Pons (tissue), 1 donor: ENCODE data around the gene FOXQ1.
"Not testable (repeated sequence)": the region's sequence is repeated elsewhere in the genome, so short reads cannot be mapped to it uniquely, and the experiment has no call there.

Source experiments
- DNase-seq: peaks from one replicate; pipeline ENCODE4 v3.0.0-alpha.2; 2016; ENCODE audit warnings: low spot score

The FOXQ1 gene

DNA sequence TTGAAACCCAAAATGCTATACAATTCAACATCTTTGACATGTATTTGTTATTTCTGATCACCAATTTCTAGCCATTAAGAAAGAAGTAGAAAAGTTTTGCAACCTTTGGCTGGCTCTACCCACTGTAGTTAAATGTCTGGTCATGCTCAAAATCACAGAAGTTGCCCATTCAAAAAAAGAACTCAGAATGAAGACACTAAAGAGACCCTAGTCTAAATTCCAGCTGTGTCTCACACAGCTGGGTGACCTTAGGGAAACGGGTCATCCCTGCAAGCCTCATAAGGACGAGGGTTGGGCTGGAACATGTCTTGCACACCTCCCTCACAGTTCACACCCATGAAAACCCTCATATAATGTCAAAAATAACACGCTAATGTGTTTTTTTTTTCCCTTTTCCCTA is 10.3 kb downstream of the FOXQ1 start:
- DNase-seq, result no peak

DNA sequence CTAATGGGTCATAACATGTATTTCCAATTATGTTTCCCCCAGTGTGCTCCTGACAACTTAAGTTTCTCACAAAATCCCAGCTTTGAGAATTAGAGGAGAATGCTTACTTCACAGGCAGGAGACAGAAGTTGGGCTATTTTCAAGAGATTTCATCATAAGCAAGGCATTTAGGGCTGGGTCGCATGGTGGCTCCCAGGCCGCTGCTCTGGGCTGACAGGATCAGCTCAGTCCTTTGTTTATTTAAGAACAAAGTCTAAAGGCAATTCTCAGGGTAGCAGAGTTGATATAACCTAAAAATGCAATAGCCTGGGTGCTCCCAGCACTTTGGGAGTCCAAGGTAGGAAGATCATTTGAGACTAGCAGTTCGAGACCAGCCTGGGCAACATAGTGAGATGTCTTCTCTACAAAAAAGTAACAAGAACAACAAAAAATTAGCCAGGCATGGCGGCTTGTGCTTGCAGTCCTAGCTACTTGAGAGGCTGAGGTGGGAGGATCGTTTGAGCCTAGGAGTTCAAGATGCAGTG is 10.9 kb downstream of the FOXQ1 start:
- DNase-seq, result no peak

DNA sequence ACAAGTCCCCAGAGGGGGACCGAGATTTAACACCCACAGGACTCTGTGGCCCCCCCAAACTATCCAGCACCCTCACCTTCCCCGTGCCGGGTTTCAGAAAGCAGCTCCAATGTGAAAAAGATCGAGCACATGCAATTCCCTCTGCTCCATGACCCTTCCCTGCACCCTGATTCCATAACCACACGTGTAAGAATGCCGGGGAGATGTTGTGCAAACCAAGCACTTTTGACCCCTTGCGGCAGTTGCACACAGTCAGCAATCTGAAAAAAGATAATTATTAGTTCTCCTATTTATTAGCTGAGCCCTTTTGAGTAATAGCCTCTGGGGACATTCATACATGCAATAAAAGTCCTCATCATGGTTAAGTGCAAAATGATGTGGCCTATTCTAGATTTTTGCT is 13.0 kb downstream of the FOXQ1 start:
- DNase-seq, result no peak

DNA sequence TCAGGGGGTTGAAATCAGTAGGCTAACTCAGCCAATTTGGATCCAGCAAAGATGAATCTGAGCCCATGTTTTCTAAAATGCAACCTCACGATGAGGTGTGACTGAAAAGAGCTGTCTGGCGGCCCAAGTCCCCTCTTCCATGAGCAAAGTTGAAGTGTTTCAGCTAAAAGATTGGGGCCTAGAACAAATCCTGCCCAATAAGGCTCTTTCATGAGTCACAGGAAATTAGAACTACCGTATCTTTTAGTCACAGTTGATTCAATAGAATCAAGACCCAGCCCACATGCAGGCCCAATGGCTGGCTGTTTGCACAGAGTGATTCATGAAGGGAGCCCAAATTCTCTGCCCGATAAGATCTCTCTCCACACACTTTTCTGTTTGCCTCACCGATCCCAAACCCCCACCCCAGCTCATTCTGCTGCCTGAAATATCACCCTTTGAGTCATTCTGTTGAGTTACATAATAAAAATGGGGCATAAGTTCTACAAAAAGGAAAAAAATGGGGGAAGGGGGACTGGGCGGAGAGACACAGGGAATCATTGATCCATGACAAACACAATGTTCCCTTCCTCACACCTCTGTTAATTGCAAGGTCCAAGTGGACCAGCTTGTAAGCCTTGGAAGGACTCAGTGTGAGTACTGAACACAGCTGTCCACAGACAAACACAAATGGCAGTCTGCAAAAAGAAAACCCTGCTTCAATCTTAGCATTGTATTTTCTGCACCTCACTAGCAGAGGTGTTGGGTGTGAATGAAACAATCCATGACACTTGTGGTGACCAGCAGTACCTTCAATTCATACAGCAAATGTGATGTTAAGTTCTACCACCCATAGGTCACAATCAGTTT is 13.8 kb downstream of the FOXQ1 start:
- no peak for DNase-seq

DNA sequence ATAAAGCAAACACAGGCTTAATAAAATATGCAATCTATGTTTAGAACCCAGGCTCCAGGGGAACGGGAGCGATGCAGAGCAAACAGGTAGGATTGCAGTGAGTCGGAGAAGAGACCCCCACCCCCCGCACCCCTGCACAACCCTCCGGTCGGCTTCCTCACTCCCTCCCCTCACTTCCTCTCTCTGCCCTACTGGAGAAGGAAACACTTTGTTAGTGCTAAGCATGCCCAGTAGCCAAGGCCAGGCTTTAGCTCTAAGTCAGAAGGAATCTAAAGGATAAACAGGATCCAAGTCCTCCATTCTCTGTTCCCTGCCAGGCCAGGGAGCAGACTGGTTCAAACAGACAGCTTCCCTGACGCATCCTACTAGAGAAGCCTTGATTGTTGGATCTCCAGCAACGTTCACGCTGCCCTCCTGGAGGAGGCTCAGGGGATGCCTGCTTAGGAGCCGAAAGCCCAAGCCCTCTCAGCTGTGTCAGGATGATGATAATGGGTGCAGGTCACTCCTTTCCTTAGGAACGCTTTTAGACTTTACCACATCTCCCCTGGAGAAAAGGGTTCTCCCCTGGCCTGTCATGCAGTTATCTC is 14.7 kb downstream of the FOXQ1 start:
- no peak for DNase-seq

DNA sequence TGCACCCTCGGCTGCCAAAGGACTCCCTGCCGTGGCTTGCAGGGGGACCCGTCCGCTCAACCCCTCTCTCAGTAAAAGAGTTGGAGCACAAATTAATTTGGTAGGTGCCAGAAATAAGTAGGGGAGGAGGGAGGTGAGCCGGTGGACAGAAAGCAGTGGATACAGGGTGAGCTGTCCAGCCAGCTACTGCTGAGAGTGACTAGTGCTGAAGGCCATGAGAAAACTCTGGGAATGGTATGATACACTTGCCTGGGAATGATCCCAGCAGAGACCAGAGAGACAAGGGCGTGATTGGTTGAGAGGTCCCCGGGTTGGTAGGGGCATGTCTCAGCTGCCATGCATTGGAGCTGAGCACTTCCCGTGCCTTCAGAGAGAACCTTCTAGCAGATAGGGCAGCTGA is 15.7 kb downstream of the FOXQ1 start:
- DNase-seq, result no peak

DNA sequence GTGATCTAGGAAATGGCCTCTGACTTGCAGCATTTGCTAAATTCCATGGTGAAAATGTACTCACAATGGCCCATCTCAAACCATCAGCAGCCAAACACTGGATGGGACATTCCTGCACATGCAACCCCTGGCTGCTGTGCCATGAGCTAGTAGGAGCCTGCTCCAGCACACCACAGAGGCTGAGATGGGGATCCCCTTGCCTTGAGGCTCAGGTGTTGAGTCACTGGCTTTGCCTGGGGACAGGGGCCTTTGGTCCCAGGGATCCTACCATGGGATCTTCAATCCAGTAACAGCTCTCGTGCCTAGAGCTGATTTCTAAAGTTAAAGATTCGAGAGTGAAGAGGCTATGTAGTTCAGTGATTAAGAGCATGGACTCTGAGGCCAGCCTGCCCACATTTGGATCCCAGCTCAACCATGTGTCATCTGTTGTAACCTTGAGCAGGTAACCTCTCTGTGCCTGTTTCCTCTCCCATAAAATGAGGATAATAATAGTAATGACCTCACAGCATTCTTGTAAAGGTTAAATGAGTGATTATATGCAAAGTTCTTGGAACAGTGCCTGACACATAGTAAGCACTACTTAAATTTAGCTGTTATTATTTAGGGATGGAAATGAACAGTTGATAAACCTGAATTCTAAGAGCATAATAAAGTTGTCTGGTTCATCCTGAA is 16.4 kb downstream of the FOXQ1 start:
- DNase-seq, result no peak

DNA sequence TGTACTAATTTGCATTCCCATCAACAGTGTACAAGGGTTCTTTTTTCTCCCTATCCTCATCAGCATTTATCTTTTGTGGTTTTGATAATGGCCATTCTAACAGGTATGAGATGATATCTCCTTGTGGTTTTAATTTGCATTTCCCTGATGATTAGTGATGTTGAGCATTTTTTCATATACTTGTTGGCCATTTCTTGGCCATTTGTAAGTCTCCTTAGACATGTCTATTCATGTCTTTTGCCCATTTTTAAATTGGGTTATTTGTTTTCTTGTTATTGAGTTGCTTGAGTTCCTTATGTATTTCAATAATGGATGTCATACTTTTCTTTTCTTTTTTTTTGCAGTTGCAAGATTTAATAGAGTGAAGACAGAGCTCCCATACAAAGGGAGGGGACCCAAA is 17.8 kb downstream of the FOXQ1 start:
- no peak for DNase-seq

DNA sequence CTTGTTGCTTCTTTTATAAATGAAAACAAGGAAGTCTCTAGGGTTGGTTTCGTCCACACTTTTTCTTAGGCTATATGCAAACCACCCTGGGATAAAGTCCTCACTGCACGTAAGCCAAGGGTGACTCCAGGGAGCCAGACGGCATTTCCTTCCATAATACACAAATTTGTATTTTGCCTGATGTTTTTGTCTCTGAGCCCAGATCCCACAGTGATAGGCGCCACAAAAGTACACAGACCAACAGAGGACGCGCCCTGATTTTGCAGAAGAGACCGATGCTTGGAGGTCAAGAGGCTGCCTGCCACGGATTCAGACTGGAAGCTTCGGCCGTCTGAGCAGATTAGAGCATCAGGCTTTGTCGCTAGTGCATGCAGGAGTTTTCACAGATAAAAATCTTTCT is 22.8 kb downstream of the FOXQ1 start:
- no peak for DNase-seq

DNA sequence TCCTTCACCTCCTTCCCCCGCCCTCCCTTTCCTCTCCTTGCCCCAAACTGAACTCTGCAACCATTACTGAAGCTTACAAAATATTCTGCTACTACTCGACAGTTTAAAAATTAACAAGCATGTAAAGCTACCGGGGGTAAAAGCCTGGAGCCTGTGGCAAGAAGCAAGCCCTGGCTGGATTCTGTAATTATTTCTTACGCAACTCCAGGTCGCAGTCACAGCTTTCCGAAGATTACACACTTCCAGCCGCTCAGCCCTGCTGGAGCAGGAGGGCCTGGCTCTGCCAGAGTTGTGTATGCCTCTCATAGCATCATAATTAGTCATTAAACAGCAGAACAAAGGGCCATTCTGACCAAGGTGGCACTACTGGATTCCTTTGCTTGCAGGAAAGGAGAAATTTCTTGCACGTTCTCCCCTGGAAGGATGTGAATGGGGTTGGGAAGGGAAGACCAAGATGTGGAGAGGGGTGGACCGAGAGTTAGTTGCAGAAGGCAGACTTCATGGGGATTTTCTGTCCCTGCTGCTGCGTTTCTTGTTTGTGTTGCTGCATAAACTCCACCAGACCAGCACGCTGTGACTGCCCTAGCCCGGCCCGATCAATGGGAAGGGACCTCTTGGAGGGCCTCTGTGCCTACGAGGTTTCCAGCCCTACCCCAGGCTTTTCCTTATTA is 23.6 kb downstream of the FOXQ1 start:
- no peak for DNase-seq

DNA sequence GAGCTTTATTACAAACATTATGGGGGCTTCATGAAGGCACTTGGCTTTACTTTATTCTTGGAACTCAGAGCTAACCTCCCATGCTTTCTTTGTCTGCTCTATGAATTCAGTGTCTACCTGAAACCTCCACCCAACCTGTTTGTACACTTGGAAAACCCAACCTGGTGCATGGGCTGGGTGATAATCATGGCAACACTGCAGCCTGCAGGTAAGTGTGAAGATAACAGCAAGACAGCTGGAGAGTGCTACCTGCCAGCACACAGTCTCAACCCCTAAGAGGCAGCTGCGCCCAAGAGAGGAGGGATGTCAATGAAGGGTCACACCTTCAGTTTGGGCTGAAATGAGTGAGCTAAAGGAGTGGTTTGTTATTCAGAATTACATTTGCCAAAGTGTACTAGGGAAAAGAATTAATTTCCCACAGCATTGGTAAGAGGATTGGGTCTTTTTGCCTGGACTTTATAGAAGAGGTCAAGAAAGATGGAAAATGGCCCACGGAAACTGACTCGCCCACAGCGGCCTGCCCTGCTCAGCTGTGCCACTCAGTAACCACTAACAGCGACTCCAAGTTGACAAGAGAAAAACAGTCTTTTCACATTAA is 24.4 kb downstream of the FOXQ1 start:
- DNase-seq, result no peak

DNA sequence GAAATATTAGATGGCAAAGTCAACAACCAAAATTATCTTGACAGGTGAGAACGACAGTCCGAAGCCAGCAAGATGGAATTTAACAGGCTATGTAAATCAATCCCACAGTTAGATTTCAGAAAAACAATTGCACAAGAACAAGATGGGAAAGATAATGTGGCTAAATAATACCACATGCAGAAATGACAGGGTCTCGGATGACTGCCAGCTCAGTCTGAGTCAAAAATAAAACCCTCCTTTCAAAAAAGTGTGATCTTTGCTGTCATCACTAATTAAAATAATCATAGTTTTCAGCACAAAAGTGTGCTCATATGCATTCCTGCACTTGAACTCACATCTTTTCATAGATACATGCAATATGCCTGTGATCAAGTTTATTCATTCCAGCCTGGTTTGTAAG is 25.9 kb downstream of the FOXQ1 start:
- DNase-seq, result no peak

DNA sequence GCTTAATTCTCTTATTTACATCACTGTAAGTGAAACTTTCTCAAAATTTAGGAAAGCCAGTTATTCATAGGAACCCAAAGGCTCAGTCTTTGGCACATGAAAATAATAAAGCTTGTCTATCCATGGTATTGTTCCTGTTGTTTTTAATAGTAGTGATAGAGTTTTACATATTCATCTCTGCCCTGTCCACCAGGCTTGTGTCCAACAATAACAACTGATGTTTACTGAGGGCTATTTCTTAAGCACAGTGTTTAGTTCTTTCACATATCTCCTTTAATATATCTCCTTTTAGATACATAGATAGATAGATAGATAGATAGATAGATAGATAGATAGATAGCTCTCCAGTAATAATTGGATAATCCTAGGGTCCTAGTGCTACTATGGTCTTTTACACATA is 34.2 kb downstream of the FOXQ1 start:
- DNase-seq, result no peak

DNA sequence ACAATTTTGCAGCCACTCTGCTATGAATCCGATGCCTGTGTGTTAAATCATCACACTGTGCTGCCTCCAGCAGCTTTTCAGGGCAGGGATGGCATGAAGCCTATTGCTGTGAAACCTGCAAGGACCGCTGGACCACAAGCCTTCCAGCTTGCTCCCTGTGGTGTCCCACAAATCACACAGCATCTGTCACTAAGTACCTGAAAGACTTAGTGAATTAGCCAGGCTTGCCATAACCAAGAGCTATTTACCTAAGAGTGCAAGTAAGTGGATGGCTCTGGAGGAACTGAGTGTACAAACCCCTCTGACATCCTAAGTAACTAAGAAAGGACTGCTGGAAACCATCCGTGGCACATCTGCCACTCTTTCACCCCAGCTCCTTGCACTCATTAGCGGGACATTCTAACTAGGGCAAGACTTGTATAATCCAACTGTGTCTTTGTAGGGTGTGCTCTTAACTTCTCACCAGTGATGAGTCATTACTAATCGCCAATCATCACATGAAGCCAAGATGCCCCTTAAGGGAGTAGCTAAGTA is 34.7 kb downstream of the FOXQ1 start:
- DNase-seq, result peak; percentile 15

DNA sequence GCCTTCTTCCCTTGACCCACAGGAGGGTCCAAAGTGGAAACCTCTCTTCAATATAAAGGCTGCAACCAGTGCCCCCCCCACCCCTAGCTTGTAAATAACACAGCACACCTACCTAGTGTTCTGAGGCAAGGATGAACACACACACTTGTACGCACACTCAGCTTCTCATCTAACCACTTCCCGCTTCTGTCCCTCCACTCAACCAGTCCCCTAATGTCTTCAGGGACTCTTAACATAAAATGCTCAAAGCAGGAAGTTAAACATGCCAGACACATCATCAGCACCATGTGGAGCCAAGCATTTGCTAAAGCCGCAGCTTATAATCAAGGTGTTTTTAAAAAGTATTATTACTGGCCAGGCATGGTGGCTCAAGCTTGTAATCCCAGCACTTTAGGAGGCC is 35.3 kb downstream of the FOXQ1 start:
- no peak for DNase-seq

DNA sequence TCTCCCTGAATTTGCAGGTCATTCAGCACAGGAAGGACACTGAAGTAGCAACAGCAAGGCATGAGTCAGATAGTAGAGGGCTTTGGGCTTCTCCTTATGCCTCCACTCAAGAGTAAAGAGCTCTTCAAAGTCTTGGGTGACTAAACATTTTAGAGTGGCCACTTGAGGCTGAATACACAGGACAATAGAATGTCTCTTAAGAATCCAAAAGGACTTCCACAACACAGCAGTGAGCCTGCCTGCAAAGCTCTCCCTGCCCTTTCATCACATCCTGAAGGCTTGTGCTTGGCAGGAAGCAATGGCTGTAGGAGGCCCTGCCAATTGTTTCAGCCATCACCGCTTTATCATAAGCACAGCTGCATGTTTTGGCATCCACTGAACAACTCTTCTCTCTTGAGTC is 36.8 kb downstream of the FOXQ1 start:
- DNase-seq, result no peak

DNA sequence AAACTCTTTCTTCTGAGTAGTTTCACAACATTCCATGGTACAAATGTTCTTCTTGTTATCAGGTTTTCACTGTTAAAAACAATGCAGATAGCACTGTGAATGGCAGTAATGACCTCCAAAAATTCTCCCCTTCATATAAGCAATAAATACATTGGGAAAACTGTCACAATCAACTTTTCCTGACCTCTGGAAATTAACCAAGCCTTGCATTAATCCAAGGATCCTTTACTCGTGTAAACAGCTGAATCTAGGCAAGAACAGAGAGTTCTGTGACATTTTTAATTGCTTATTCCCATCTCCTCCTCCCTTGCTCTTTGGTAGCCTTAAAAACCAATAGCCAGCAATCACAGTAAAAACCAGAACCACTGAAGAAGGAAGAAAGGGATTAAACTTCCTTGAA is 37.8 kb downstream of the FOXQ1 start:
- DNase-seq, result no peak

DNA sequence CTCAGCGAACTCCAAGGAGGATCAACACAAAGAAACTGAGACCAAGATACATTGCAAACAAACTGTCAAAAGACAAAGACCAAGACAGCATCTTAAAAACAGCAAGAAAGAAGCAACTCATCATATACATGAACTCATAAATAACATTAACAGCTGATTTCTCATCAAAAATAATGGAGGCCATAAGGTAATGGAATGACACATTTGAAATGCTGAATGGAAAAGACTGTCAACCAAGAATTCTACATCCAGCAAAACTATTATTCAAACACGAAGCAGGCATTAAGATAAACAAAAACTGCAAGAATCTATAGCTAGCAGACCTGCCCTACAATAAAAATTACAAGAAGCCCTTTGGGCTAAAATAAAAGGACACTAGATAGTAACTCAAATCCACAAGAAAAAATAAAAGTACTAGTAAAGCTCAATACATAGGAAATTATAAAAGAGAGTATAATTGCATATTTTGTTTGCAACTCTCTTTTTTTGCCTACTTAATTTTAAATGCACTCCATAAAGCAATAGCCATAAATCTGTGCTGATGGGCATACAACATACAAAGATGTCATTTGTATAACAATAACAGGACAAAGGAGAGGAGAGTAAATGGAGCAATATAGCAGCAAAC is 39.6 kb downstream of the FOXQ1 start:
- DNase-seq, result no peak

DNA sequence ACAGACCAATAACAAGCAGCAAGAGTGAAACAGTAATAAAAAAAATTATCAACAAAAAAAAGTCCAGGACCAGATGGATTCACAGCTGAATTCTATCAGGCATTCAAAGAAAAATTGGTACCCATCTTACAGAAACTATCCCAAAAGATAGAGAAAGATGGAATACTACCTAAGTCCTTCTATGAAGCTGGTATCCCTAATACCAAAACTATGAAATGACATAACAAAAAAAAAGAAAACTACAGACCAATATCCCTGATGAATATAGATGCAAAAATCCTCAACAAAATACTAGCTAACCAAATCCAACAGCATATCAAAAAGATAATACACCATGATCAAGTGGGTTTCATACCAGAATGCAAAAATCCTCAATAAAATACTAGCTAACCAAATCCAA is 43.2 kb downstream of the FOXQ1 start:
- DNase-seq, result not testable (repeated sequence)

DNA sequence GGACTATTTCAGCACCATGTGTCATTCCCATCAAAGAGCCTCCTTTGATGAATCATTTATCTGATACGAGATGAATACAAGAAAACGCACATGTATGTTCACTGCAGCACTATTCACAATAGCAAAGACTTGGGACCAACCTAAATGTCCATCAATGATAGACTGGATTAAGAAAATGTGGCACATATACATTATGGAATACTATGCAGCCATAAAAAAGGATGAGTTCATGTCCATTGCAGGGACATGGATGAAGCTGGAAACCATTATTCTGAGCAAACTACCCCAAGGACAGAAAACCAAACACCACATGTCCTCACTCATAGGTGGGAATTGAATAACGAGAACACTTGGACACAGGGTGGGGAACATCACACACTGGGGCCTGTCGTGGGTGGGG is 49.8 kb downstream of the FOXQ1 start:
- not testable (repeated sequence) for DNase-seq

DNA sequence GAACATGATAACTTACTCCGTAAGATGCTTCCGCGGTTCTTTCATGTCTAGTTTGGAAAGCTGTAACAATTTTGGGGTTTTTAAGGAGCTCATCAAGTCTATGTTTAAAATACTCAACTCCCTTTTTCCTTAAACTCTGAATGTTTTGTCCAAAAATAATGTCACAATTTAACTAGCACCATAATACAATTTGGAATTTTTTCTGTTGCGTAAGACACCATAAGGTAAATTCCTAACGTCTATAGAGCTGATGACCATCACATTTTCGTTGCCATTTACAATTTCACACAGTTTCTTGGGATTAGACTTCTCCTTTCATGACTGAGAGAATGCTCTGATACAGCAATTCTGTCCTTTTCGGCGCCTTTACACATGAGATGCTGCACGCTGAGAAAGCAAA is 50.7 kb downstream of the FOXQ1 start:
- no peak for DNase-seq
